PC-9 (cell line): ENCODE data around the gene MTHFD1L. TPM values are rescaled to one million over a fixed set of nuclear protein-coding genes. Genes with fewer than 3 reads are reported as not detected.
A peak's percentile ranks its signal among the peaks of the same experiment; 100 is the strongest.

Experiments
- BruUV-seq: library from RNA; stranded (reverse); fragments of 400-500 nt; replicated peaks from 2 replicates; lab custom pipeline; 2021; lab: Mats Ljungman, UMichigan
- CTCF ChIA-PET: fragments of 300-600 bp; sonication (Branson Sonifier 250); formaldehyde crosslinking; loops from one replicate; lab custom pipeline; 2022; ENCODE audit warnings: antibody characterized with exemption; lab: Charles Lee
- POLR2A ChIA-PET: fragments of 300-600 bp; sonication (Branson Sonifier 250); formaldehyde crosslinking; loops from one replicate; lab custom pipeline; 2022; ENCODE audit warnings: antibody characterized with exemption; ENCODE audit not compliant: unreplicated experiment; lab: Charles Lee
- DNase-seq, 2 experiments: peaks; one replicate each; pipeline versions ENCODE4 v3.0.0 to v3.0.0-alpha.2; 2015 to 2022; ENCODE audit warnings: mixed read lengths in 1 of 2
- H2AFZ ChIP-seq: fragments of 200-600 bp; sonication (generic); 2 replicates; pipeline ENCODE4 v1.8.1; 2017; ENCODE audit warnings: antibody characterized with exemption
- H3F3A ChIP-seq: fragments of 200-600 bp; sonication (generic); 2 replicates; pipeline ENCODE4 v1.8.1; 2017; ENCODE audit warnings: antibody characterized with exemption, mild to moderate bottlenecking, low read depth; ENCODE audit not compliant: insufficient read depth
- H3K27ac ChIP-seq: fragments of 200-600 bp; sonication (generic); 2 replicates; pipeline ENCODE4 v1.6.1; 2016; ENCODE audit warnings: mixed run types
- H3K27me3 ChIP-seq: fragments of 200-600 bp; sonication (generic); 2 replicates; pipeline ENCODE4 v1.6.1; 2016; ENCODE audit warnings: low read depth, mixed run types; ENCODE audit not compliant: insufficient read depth
- H3K36me3 ChIP-seq: fragments of 200-600 bp; sonication (generic); 2 replicates; pipeline ENCODE4 v1.6.1; 2016; ENCODE audit warnings: low read depth, mixed run types
- H3K4me1 ChIP-seq: fragments of 200-600 bp; sonication (generic); replicated peaks from 2 replicates; pipeline ENCODE4 v1.6.1; 2016; ENCODE audit warnings: mixed run types; ENCODE audit not compliant: insufficient read depth
- H3K4me2 ChIP-seq: fragments of 200-600 bp; sonication (generic); 2 replicates; pipeline ENCODE4 v1.6.1; 2017; ENCODE audit warnings: mixed run types
- H3K4me3 ChIP-seq: fragments of 200-600 bp; sonication (generic); 2 replicates; pipeline ENCODE4 v1.6.1; 2016; ENCODE audit warnings: mixed run types
- H3K79me2 ChIP-seq: fragments of 200-600 bp; sonication (generic); 2 replicates; pipeline ENCODE4 v1.6.1; 2017; ENCODE audit warnings: low read depth, mixed run types
- H3K9me2 ChIP-seq: fragments of 200-600 bp; sonication (generic); 2 replicates; pipeline ENCODE4 v1.8.1; 2017; ENCODE audit warnings: mild to moderate bottlenecking; ENCODE audit not compliant: insufficient read depth
- H3K9me3 ChIP-seq: fragments of 200-600 bp; sonication (generic); 2 replicates; pipeline ENCODE4 v1.8.1; 2016; ENCODE audit warnings: low read depth; ENCODE audit not compliant: insufficient read depth
- H4K20me1 ChIP-seq: fragments of 200-600 bp; sonication (generic); 2 replicates; pipeline ENCODE4 v1.8.1; 2017; ENCODE audit not compliant: insufficient read depth
- EZH2 ChIP-seq: fragments of 200-600 bp; sonication (generic); IDR thresholded peaks from 2 replicates; pipeline ENCODE4 v1.8.0; 2017; ENCODE audit warnings: antibody characterized with exemption, low read depth
- intact Hi-C: fragments of 100-400 bp; cut with micrococcal nuclease; formaldehyde crosslinking; loops from one replicate; pipeline ENCODE4 v1.10.0; 2022; ENCODE audit not compliant: unreplicated experiment
- total RNA-seq: library from RNA; stranded (reverse); gene quantifications from 2 replicates; pipeline ENCODE4 v1.2.3, GENCODE V29; 2021
- TF ChIP-seq, protein P1 (sequence below): fragments of 200-600 bp; sonication (generic); conservative IDR thresholded peaks from 2 replicates; pipeline ENCODE4 v1.6.1; 2017; ENCODE audit warnings: mixed run types, antibody characterized with exemption, mild to moderate bottlenecking, moderate library complexity

Gene MTHFD1L
- total RNA-seq, 1 experiment from 2014 or later, result 53.3 TPM

DNA sequence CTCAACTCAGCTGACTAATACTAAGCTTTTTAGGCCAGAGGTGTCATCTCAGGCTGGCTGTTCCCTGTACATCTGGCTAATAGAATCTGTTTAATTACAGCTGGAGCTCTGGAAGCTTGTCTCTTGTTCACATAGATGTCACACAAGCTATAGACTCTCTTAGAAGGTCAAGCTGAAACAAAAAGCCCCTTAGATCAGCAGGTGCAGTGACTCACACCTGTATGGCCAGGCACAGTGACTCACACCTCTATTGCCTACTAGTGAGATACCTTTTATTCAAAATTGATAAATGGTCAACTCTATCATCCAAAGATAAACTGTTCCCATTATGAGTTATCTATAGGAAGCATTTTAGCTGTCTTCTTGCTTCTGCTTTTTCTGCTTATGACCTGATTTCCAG lies 29.9 kb upstream of the MTHFD1L start:
- H3K36me3 ChIP-seq, result no peaks in the 10 kb centered on the region; the same call in 1 of the 2 replicates
- no peak overlapping the region for H3K27ac ChIP-seq
- no peaks in the 10 kb centered on the region for H3K9me3 ChIP-seq
- no peak overlapping the region for H3K4me3 ChIP-seq
- H2AFZ ChIP-seq, result no peak overlapping the region
- H3K4me2 ChIP-seq, result 0 out of 2 replicates have a peak overlapping the region, but pooled peaks have one; percentile 2
- intact Hi-C loops, result no loop called here
- TF ChIP-seq EZH2, result no peak
- TF ChIP-seq, protein P1, sequence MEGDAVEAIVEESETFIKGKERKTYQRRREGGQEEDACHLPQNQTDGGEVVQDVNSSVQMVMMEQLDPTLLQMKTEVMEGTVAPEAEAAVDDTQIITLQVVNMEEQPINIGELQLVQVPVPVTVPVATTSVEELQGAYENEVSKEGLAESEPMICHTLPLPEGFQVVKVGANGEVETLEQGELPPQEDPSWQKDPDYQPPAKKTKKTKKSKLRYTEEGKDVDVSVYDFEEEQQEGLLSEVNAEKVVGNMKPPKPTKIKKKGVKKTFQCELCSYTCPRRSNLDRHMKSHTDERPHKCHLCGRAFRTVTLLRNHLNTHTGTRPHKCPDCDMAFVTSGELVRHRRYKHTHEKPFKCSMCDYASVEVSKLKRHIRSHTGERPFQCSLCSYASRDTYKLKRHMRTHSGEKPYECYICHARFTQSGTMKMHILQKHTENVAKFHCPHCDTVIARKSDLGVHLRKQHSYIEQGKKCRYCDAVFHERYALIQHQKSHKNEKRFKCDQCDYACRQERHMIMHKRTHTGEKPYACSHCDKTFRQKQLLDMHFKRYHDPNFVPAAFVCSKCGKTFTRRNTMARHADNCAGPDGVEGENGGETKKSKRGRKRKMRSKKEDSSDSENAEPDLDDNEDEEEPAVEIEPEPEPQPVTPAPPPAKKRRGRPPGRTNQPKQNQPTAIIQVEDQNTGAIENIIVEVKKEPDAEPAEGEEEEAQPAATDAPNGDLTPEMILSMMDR, result no peak
- no peaks in the 10 kb centered on the region for H3K79me2 ChIP-seq
- no peaks in the 10 kb centered on the region for H3F3A ChIP-seq
- H4K20me1 ChIP-seq, result no peaks in the 10 kb centered on the region
- no peaks in the 10 kb centered on the region for H3K27me3 ChIP-seq
- BruUV-seq, result no TSS peak
- H3K4me1 ChIP-seq, result peaks cover 14% of the 10 kb centered on the region
- peak in 1 of 2 experiments; percentile 69 for DNase-seq
- no peaks in the 10 kb centered on the region for H3K9me2 ChIP-seq
- ChIA-PET CTCF (no interaction called here), POLR2A (no interaction called here)

DNA sequence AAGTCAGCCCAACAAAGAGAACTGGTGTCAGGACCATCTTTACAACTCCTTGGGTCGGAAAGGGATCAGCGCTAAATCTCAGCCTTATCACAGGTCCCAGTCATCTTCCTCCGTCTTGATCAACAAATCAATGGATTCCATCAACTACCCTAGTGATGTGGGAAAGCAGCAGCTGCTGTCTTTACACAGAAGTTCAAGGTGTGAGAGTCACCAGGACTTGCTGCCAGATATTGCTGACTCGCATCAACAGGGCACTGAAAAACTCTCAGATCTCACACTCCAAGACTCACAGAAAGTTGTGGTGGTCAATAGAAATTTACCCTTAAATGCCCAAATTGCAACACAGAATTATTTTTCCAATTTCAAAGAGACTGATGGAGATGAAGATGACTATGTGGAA lies 25.3 kb upstream of the MTHFD1L start:
- intact Hi-C loops, result no loop called here
- H3K27ac ChIP-seq, result no peak overlapping the region
- H2AFZ ChIP-seq, result no peak overlapping the region
- H3K4me1 ChIP-seq, result peaks cover 13% of the 10 kb centered on the region
- no TSS peak for BruUV-seq
- POLR2A ChIA-PET, result no interaction called here
- H3K27me3 ChIP-seq, result no peaks in the 10 kb centered on the region
- H3K4me3 ChIP-seq, result no peak overlapping the region
- TF ChIP-seq EZH2, result no peak
- TF ChIP-seq, protein P1, result no peak
- no peaks in the 10 kb centered on the region for H3K9me2 ChIP-seq
- no peaks in the 10 kb centered on the region for H3K9me3 ChIP-seq
- H3K79me2 ChIP-seq, result no peaks in the 10 kb centered on the region
- no peaks in the 10 kb centered on the region for H4K20me1 ChIP-seq
- no peak overlapping the region for H3K4me2 ChIP-seq
- no peaks in the 10 kb centered on the region; the same call in 1 of the 2 replicates for H3K36me3 ChIP-seq
- CTCF ChIA-PET, result no interaction called here
- no peaks in the 10 kb centered on the region for H3F3A ChIP-seq
- DNase-seq, result no peak

DNA sequence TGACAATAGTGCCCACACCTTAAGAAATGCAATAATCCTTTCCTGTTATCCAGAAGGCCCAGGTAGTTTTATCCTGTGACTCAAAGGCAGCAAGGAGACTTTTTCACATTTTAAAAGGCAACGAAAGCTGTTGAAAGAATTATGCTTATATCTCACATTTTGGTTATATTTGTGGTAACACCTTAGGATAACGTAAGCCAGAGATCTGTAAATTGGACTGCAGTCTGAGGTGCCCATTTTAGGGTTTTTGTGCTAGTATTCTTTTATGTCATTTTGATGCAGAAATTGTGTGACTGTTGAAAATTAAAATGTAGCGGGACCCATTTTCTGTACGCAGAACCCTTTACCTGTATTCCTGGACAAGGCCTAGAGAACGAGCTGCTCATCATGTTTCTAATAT lies 24.3 kb upstream of the MTHFD1L start:
- CTCF ChIA-PET, result no interaction called here
- H3K4me1 ChIP-seq, result peaks cover 3% of the 10 kb centered on the region
- H3K27ac ChIP-seq, result no peak overlapping the region
- POLR2A ChIA-PET, result no interaction called here
- H3K9me2 ChIP-seq, result no peaks in the 10 kb centered on the region
- no peaks in the 10 kb centered on the region for H4K20me1 ChIP-seq
- no peak overlapping the region for H3K4me3 ChIP-seq
- no peaks in the 10 kb centered on the region for H3F3A ChIP-seq
- no peak overlapping the region for H2AFZ ChIP-seq
- no peak for DNase-seq
- no TSS peak for BruUV-seq
- H3K36me3 ChIP-seq, result no peaks in the 10 kb centered on the region; the same call in 1 of the 2 replicates
- no peaks in the 10 kb centered on the region for H3K9me3 ChIP-seq
- H3K4me2 ChIP-seq, result no peak overlapping the region
- H3K79me2 ChIP-seq, result no peaks in the 10 kb centered on the region
- TF ChIP-seq, protein P1, result no peak
- TF ChIP-seq EZH2, result no peak
- H3K27me3 ChIP-seq, result no peaks in the 10 kb centered on the region
- intact Hi-C loops, result no loop called here
